MM.1S (cell line): ENCODE data around the gene PTPRD.

Experiments used
- DNase-seq: peaks from one replicate; pipeline ENCODE4 v3.0.0-alpha.2; 2015
- H2AFZ ChIP-seq: fragments of 300-600 bp; sonication (generic); 2 replicates; pipeline ENCODE4 v1.6.0; 2016; ENCODE audit warnings: antibody characterized with exemption, low read length
- H3F3A ChIP-seq: fragments of 300-600 bp; sonication (generic); 2 replicates; pipeline ENCODE4 v1.6.1; 2016; ENCODE audit warnings: mild to moderate bottlenecking, antibody characterized with exemption, low read length, moderate library complexity, mixed read lengths; ENCODE audit not compliant: insufficient read depth
- H3K27ac ChIP-seq: fragments of 300-600 bp; sonication (generic); 2 replicates; pipeline ENCODE4 v1.5.1; 2016; ENCODE audit warnings: mild to moderate bottlenecking, low read length
- H3K27me3 ChIP-seq: fragments of 300-600 bp; sonication (generic); replicated peaks from 2 replicates; pipeline ENCODE4 v1.6.0; 2016; ENCODE audit warnings: low read length; ENCODE audit not compliant: insufficient read depth
- H3K36me3 ChIP-seq: fragments of 300-600 bp; sonication (generic); replicated peaks from 2 replicates; pipeline ENCODE4 v1.6.1; 2016; ENCODE audit warnings: mild to moderate bottlenecking, low read length, mixed read lengths; ENCODE audit not compliant: insufficient read depth
- H3K4me1 ChIP-seq: fragments of 300-600 bp; sonication (generic); 2 replicates; pipeline ENCODE4 v1.6.1; 2016; ENCODE audit warnings: low read length, mixed read lengths
- H3K4me2 ChIP-seq: fragments of 300-600 bp; sonication (generic); 2 replicates; pipeline ENCODE4 v1.6.0; 2016; ENCODE audit warnings: low read depth, low read length
- H3K4me3 ChIP-seq: fragments of 300-600 bp; sonication (generic); 2 replicates; pipeline ENCODE4 v1.5.1; 2016; ENCODE audit warnings: low read length, mixed read lengths
- H3K79me2 ChIP-seq: fragments of 300-600 bp; sonication (generic); 2 replicates; pipeline ENCODE4 v1.6.1; 2016; ENCODE audit warnings: mixed run types, low read length, mixed read lengths
- H3K9ac ChIP-seq: fragments of 300-600 bp; sonication (generic); 2 replicates; pipeline ENCODE4 v1.6.1; 2016; ENCODE audit warnings: low read length, mixed read lengths
- H3K9me2 ChIP-seq: fragments of 300-600 bp; sonication (generic); replicated peaks from 2 replicates; pipeline ENCODE4 v1.6.1; 2016; ENCODE audit warnings: mild to moderate bottlenecking, low read length, mixed read lengths; ENCODE audit not compliant: insufficient read depth
- H3K9me3 ChIP-seq: fragments of 300-600 bp; sonication (generic); replicated peaks from 2 replicates; pipeline ENCODE4 v1.6.1; 2016; ENCODE audit warnings: mild to moderate bottlenecking, low read length, mixed read lengths; ENCODE audit not compliant: insufficient read depth
- H4K20me1 ChIP-seq: fragments of 300-600 bp; sonication (generic); 2 replicates; pipeline ENCODE4 v1.6.1; 2016; ENCODE audit warnings: mild to moderate bottlenecking, low read length, moderate library complexity, mixed read lengths; ENCODE audit not compliant: insufficient read depth
- CTCF ChIP-seq: fragments of 300-600 bp; sonication (generic); IDR thresholded peaks from 2 replicates; pipeline ENCODE4 v1.5.1; 2016; ENCODE audit warnings: antibody characterized with exemption, low read length, mixed read lengths
- EZH2 ChIP-seq: fragments of 300-600 bp; sonication (generic); optimal IDR thresholded peaks from 2 replicates; pipeline ENCODE3; 2017; ENCODE audit warnings: low read depth, mild to moderate bottlenecking, antibody characterized with exemption, low read length, mixed read lengths
- EZH2phosphoT487 ChIP-seq: fragments of 300-600 bp; sonication (generic); IDR thresholded peaks from 2 replicates; pipeline ENCODE4 v1.6.1; 2018; ENCODE audit warnings: antibody characterized with exemption, low read length

Gene PTPRD

GRCh38 chr9:9492506-9492905 lies 1120.3 kb downstream of the PTPRD start:
- Histone ChIP-seq H3K79me2 (no peaks in the 10 kb centered on the region), H3K4me3 (no peak overlapping the region), H3K27ac (no peak overlapping the region), H3F3A (no peaks in the 10 kb centered on the region), H3K36me3 (no peaks in the 10 kb centered on the region), H3K9me2 (0 out of 2 replicates have a peak, but pooled peaks cover 2% of the 10 kb centered on the region), H4K20me1 (no peaks in the 10 kb centered on the region), H3K4me1 (0 out of 2 replicates have a peak, but pooled peaks cover 3% of the 10 kb centered on the region), H3K4me2 (no peak overlapping the region), H3K27me3 (no peaks in the 10 kb centered on the region), H2AFZ (no peak overlapping the region), H3K9me3 (no peaks in the 10 kb centered on the region), H3K9ac (no peak overlapping the region)
- no peak for TF ChIP-seq EZH2phosphoT487
- no peak for TF ChIP-seq EZH2
- no peak for TF ChIP-seq CTCF
- DNase-seq, result no peak

GRCh38 chr9:9489183-9489582 lies 1123.6 kb downstream of the PTPRD start:
- Histone ChIP-seq H3K36me3 (no peaks in the 10 kb centered on the region), H3K79me2 (no peaks in the 10 kb centered on the region), H3K9me2 (0 out of 2 replicates have a peak, but pooled peaks cover 2% of the 10 kb centered on the region), H3F3A (no peaks in the 10 kb centered on the region), H4K20me1 (no peaks in the 10 kb centered on the region), H3K9me3 (no peaks in the 10 kb centered on the region), H3K4me2 (no peak overlapping the region), H3K9ac (no peak overlapping the region), H3K27me3 (no peaks in the 10 kb centered on the region), H3K4me3 (no peak overlapping the region), H3K27ac (no peak overlapping the region), H2AFZ (no peak overlapping the region), H3K4me1 (0 out of 2 replicates have a peak, but pooled peaks cover 3% of the 10 kb centered on the region)
- TF ChIP-seq EZH2 (no peak), CTCF (no peak), EZH2phosphoT487 (no peak)
- DNase-seq, result no peak

GRCh38 chr9:9483175-9483574 lies 1129.6 kb downstream of the PTPRD start:
- no peaks in the 10 kb centered on the region for H3K4me1 ChIP-seq
- H3K36me3 ChIP-seq, result no peaks in the 10 kb centered on the region
- no peaks in the 10 kb centered on the region for H3K9me3 ChIP-seq
- no peaks in the 10 kb centered on the region for H3K27me3 ChIP-seq
- no peaks in the 10 kb centered on the region for H4K20me1 ChIP-seq
- TF ChIP-seq EZH2phosphoT487 (no peak), CTCF (no peak), EZH2 (no peak)
- H3K4me3 ChIP-seq, result no peak overlapping the region
- no peak for DNase-seq
- no peak overlapping the region for H2AFZ ChIP-seq
- H3K9ac ChIP-seq, result no peak overlapping the region
- H3F3A ChIP-seq, result no peaks in the 10 kb centered on the region
- no peaks in the 10 kb centered on the region for H3K79me2 ChIP-seq
- H3K9me2 ChIP-seq, result no peaks in the 10 kb centered on the region
- H3K4me2 ChIP-seq, result no peak overlapping the region
- no peak overlapping the region for H3K27ac ChIP-seq
